WI38 (cell line): ENCODE measurements around the gene TBATA.

Experiments
- H3K4me3 ChIP-seq: 2 replicates; pipeline ENCODE4 v1.5.1; 2011; ENCODE audit warnings: low read depth, mild to moderate bottlenecking, control low read depth, low read length
- TF ChIP-seq, protein P1 (sequence below): IDR thresholded peaks from 2 replicates; pipeline ENCODE4 v1.5.1; 2012; ENCODE audit warnings: low read depth, mild to moderate bottlenecking, control low read depth, low read length

Gene TBATA

GRCh38 chr10:70738006-70738760, 47.0 kb downstream of the TBATA start:
- TF ChIP-seq, protein P1, sequence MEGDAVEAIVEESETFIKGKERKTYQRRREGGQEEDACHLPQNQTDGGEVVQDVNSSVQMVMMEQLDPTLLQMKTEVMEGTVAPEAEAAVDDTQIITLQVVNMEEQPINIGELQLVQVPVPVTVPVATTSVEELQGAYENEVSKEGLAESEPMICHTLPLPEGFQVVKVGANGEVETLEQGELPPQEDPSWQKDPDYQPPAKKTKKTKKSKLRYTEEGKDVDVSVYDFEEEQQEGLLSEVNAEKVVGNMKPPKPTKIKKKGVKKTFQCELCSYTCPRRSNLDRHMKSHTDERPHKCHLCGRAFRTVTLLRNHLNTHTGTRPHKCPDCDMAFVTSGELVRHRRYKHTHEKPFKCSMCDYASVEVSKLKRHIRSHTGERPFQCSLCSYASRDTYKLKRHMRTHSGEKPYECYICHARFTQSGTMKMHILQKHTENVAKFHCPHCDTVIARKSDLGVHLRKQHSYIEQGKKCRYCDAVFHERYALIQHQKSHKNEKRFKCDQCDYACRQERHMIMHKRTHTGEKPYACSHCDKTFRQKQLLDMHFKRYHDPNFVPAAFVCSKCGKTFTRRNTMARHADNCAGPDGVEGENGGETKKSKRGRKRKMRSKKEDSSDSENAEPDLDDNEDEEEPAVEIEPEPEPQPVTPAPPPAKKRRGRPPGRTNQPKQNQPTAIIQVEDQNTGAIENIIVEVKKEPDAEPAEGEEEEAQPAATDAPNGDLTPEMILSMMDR, result no peak

DNA sequence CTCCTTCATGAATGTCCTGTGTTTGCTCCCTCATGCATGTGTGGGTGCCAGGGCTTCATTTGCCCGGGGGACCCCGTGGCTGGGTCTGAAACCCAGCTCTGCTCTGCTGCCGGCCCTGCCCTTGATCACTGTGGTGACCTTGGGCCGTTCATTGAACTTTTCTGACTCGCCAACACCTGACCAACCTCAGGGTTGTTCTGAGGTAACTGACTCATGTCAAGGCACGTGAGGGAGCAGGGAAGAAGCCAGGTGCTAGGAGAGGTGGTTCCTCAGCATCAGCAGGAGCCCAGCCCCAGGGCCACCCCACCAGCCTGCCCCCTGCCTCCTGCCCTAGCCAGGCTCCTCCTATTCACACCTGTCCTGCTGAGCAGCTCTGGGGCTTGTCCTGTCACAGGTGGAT, 47.9 kb downstream of the TBATA start:
- TF ChIP-seq, protein P1, result no peak
- H3K4me3 ChIP-seq, result no peak overlapping the region

More at GRCh38 chr10:70738006-70738760, 47.0 kb downstream of the TBATA start:
- H3K4me3 ChIP-seq, result no peak overlapping the region

GRCh38 chr10:70736525-70736924, 48.7 kb downstream of the TBATA start:
- H3K4me3 ChIP-seq, result no peak overlapping the region
- TF ChIP-seq, protein P1, result no peak

- no peak overlapping the region for H3K4me3 ChIP-seq
- TF ChIP-seq, protein P1, result no peak
Measured at GRCh38 chr10:70735161-70735560, 50.0 kb downstream of the TBATA start.

DNA sequence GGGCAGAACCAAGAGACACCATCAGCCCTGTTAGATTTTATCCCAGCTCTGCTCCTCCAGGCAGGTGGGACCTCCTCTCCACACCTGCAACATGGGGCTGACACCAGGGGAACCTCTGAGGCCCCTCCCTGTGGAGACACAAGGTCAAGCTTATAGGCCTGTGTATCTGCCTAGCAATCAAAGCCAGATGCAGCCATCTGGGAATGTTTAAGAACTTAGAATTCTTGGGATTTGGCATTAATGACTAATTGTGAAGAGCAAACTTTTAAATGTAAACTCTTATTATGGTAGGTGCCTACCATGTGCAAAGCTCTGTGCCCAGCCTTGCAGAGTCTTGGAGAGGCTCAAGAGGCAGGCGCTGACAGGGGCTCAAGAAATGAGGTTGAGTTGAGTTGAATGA, 52.1 kb downstream of the TBATA start:
- TF ChIP-seq, protein P1, result no peak

DNA sequence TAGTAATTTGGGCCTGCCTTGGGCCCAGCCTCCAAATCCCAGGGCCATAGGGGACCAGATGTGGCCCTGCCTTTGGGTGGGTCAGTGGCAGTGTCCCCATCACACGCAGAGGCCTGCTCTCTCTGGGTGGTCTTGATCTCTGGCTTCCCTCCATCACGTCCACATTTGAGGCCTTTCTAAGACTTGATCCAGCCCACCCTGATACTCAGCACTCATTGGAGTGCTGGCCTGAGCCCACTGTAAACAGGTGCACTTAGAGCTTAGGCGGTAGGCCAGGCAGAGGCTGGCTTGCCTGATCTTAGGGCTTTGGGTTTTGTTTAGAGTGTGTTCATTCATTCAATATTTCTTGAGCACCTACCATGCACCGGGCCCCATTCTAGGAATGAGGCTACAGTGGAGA, 52.6 kb downstream of the TBATA start:
- TF ChIP-seq, protein P1, result no peak
- H3K4me3 ChIP-seq, result no peak overlapping the region

More for the DNA sequence above, 52.1 kb downstream of the TBATA start:
- no peak overlapping the region for H3K4me3 ChIP-seq

GRCh38 chr10:70730955-70731354, 54.2 kb downstream of the TBATA start:
- TF ChIP-seq, protein P1, result no peak
- H3K4me3 ChIP-seq, result no peak overlapping the region
